WI38 (cell line): ENCODE data around the gene CDH20.

ENCODE experiments used
- H3K4me3 ChIP-seq: 2 replicates; pipeline ENCODE4 v1.5.1; 2011; ENCODE audit warnings: low read depth, mild to moderate bottlenecking, control low read depth, low read length
- CTCF ChIP-seq: IDR thresholded peaks from 2 replicates; pipeline ENCODE4 v1.5.1; 2012; ENCODE audit warnings: low read depth, mild to moderate bottlenecking, control low read depth, low read length

CDH20 gene

GRCh38 chr18:61530681-61531080, 197.5 kb downstream of the CDH20 start:
- no peak overlapping the region for H3K4me3 ChIP-seq
- no peak for TF ChIP-seq CTCF

GRCh38 chr18:61531182-61531581, 198.0 kb downstream of the CDH20 start:
- TF ChIP-seq CTCF, result no peak
- no peak overlapping the region for H3K4me3 ChIP-seq

- TF ChIP-seq CTCF, result no peak
- no peak overlapping the region for H3K4me3 ChIP-seq
Measured at GRCh38 chr18:61531891-61532290, 198.7 kb downstream of the CDH20 start.

- H3K4me3 ChIP-seq, result no peak overlapping the region
- no peak for TF ChIP-seq CTCF
Measured at GRCh38 chr18:61535401-61535800, 202.2 kb downstream of the CDH20 start.

GRCh38 chr18:61541673-61542072, 208.4 kb downstream of the CDH20 start:
- TF ChIP-seq CTCF, result no peak
- no peak overlapping the region for H3K4me3 ChIP-seq

GRCh38 chr18:61542596-61542995, 209.4 kb downstream of the CDH20 start:
- H3K4me3 ChIP-seq, result no peak overlapping the region
- no peak for TF ChIP-seq CTCF

- H3K4me3 ChIP-seq, result no peak overlapping the region
Measured at GRCh38 chr18:61543518-61543917, 210.3 kb downstream of the CDH20 start.

More at GRCh38 chr18:61543518-61543917, 210.3 kb downstream of the CDH20 start:
- TF ChIP-seq CTCF, result no peak
